H9 (cell line): ENCODE measurements around the gene TCEAL4. TPM values are rescaled to one million over a fixed set of nuclear protein-coding genes. Genes with fewer than 3 reads are reported as not detected.

ENCODE experiments used
- DNase-seq: peaks from one replicate; pipeline ENCODE4 v3.0.0-alpha.2; 2017
- H2AFZ ChIP-seq: one replicate; pipeline ENCODE4 v1.6.1; 2013; ENCODE audit warnings: mild to moderate bottlenecking, low read length, control low read depth, moderate library complexity
- H2AK5ac ChIP-seq: 2 replicates; pipeline ENCODE4 v1.6.1; 2013; ENCODE audit warnings: low read length, control low read depth, mixed read lengths; ENCODE audit not compliant: insufficient read length
- H2BK120ac ChIP-seq: one replicate; pipeline ENCODE4 v1.6.1; 2013; ENCODE audit warnings: low read depth, mild to moderate bottlenecking, low read length, control low read depth, inconsistent platforms; ENCODE audit not compliant: poor library complexity, severe bottlenecking
- H2BK12ac ChIP-seq: 2 replicates; pipeline ENCODE4 v1.6.1; 2013; ENCODE audit warnings: low read length, control low read depth, mixed read lengths, low read depth; ENCODE audit not compliant: insufficient read length
- H2BK15ac ChIP-seq: 2 replicates; pipeline ENCODE4 v1.6.1; 2013; ENCODE audit warnings: low read depth, low read length, control low read depth
- H2BK20ac ChIP-seq: one replicate; pipeline ENCODE4 v1.6.1; 2013; ENCODE audit warnings: low read depth, mild to moderate bottlenecking, low read length, control low read depth, inconsistent platforms; ENCODE audit not compliant: poor library complexity, severe bottlenecking
- H2BK5ac ChIP-seq: 2 replicates; pipeline ENCODE4 v1.6.1; 2013; ENCODE audit warnings: low read length, control low read depth, mixed read lengths; ENCODE audit not compliant: insufficient read length
- H3K14ac ChIP-seq: 2 replicates; pipeline ENCODE4 v1.6.1; 2013; ENCODE audit warnings: low read length, control low read depth; ENCODE audit not compliant: insufficient read depth
- H3K18ac ChIP-seq: 2 replicates; pipeline ENCODE4 v1.6.1; 2013; ENCODE audit warnings: low read depth, mild to moderate bottlenecking, mixed read lengths, low read length, control low read depth; ENCODE audit not compliant: insufficient read length
- H3K23ac ChIP-seq: 2 replicates; pipeline ENCODE4 v1.6.1; 2013; ENCODE audit warnings: low read length, control low read depth, mixed read lengths, low read depth; ENCODE audit not compliant: insufficient read length
- H3K23me2 ChIP-seq: 2 replicates; pipeline ENCODE4 v1.6.1; 2013; ENCODE audit warnings: low read depth, mild to moderate bottlenecking, mixed read lengths, low read length, control low read depth; ENCODE audit not compliant: insufficient read length, poor library complexity, severe bottlenecking
- H3K27ac ChIP-seq: 2 replicates; pipeline ENCODE4 v1.5.1; 2013; ENCODE audit warnings: low read length, control low read depth, mixed read lengths, low read depth; ENCODE audit not compliant: insufficient read length
- H3K27me3 ChIP-seq: 2 replicates; pipeline ENCODE4 v1.6.1; 2013; ENCODE audit warnings: low read length, control low read depth, inconsistent platforms; ENCODE audit not compliant: insufficient read depth
- H3K4ac ChIP-seq: 2 replicates; pipeline ENCODE4 v1.6.1; 2013; ENCODE audit warnings: low read depth, mild to moderate bottlenecking, control low read depth, inconsistent platforms, low read length, moderate library complexity
- H3K4me1 ChIP-seq: 2 replicates; pipeline ENCODE4 v1.6.1; 2013; ENCODE audit warnings: low read length, control low read depth, inconsistent platforms; ENCODE audit not compliant: insufficient read depth
- H3K4me2 ChIP-seq: 2 replicates; pipeline ENCODE4 v1.6.1; 2013; ENCODE audit warnings: low read length, control low read depth, mixed read lengths; ENCODE audit not compliant: insufficient read length, insufficient read depth
- H3K56ac ChIP-seq: 2 replicates; pipeline ENCODE4 v1.6.1; 2013; ENCODE audit warnings: low read depth, mild to moderate bottlenecking, mixed read lengths, low read length, control low read depth; ENCODE audit not compliant: insufficient read length
- H3K79me1 ChIP-seq: 2 replicates; pipeline ENCODE4 v1.6.1; 2013; ENCODE audit warnings: low read depth, mild to moderate bottlenecking, moderate library complexity, low read length, control low read depth, inconsistent platforms; ENCODE audit not compliant: insufficient read depth, poor library complexity, severe bottlenecking
- H3K79me2 ChIP-seq: 2 replicates; pipeline ENCODE4 v1.6.1; 2013; ENCODE audit warnings: low read length, control low read depth, inconsistent platforms; ENCODE audit not compliant: insufficient read depth
- H3K9ac ChIP-seq: 2 replicates; pipeline ENCODE4 v1.6.1; 2013; ENCODE audit warnings: low read length, control low read depth, mixed read lengths; ENCODE audit not compliant: insufficient read length; ENCODE audit errors: extremely low read depth
- H3K9me3 ChIP-seq: one replicate; pipeline ENCODE4 v1.6.1; 2013; ENCODE audit warnings: low read depth, low read length, inconsistent platforms; ENCODE audit not compliant: control insufficient read depth
- H3T11ph ChIP-seq: one replicate; pipeline ENCODE4 v1.6.1; 2013; ENCODE audit warnings: mild to moderate bottlenecking, low read length, control low read depth, inconsistent platforms
- H4K20me1 ChIP-seq: one replicate; pipeline ENCODE4 v1.6.1; 2013; ENCODE audit not compliant: control insufficient read depth, insufficient read length, insufficient read depth
- H4K5ac ChIP-seq: 2 replicates; pipeline ENCODE4 v1.6.1; 2013; ENCODE audit warnings: low read depth, mild to moderate bottlenecking, mixed read lengths, low read length, control low read depth; ENCODE audit not compliant: insufficient read length
- H4K8ac ChIP-seq: replicated peaks from 2 replicates; pipeline ENCODE4 v1.6.1; 2013; ENCODE audit warnings: low read length, control low read depth, mixed read lengths, low read depth; ENCODE audit not compliant: insufficient read length
- H4K91ac ChIP-seq: 2 replicates; pipeline ENCODE4 v1.6.1; 2013; ENCODE audit warnings: low read depth, mild to moderate bottlenecking, moderate library complexity, mixed read lengths, low read length, control low read depth; ENCODE audit not compliant: insufficient read length
- H3K27ac Mint-ChIP-seq, 3 experiments: 2 replicates in 2 of 3; 3 replicates in 1 of 3; pipeline ENCODE4 v1.8.0; 2020 to 2021; ENCODE audit warnings: mixed read lengths in 3 of 3, mild to moderate bottlenecking in 1 of 3, moderate library complexity in 1 of 3
- H3K27me3 Mint-ChIP-seq: 2 replicates; pipeline ENCODE4 v1.8.0; 2021; ENCODE audit warnings: low read depth, mild to moderate bottlenecking, moderate library complexity, mixed read lengths
- H3K36me3 Mint-ChIP-seq, 3 experiments: 2 replicates in 2 of 3; 3 replicates in 1 of 3; pipeline ENCODE4 v1.8.0; 2020 to 2021; ENCODE audit warnings: low read depth in 3 of 3, mixed read lengths in 3 of 3; ENCODE audit not compliant: insufficient read depth in 1 of 3
- H3K4me1 Mint-ChIP-seq, 2 experiments: 2 replicates each; pipeline ENCODE4 v1.8.0; 2020; ENCODE audit warnings: mixed read lengths in 2 of 2
- H3K4me3 Mint-ChIP-seq, 2 experiments: 2 replicates in 1 of 2; 3 replicates in 1 of 2; pipeline ENCODE4 v1.8.0; 2020 to 2021; ENCODE audit warnings: mild to moderate bottlenecking in 2 of 2, mixed read lengths in 2 of 2, moderate library complexity in 1 of 2
- H3K9me3 Mint-ChIP-seq, 2 experiments: 2 replicates in 1 of 2; 3 replicates in 1 of 2; pipeline ENCODE4 v1.8.0; 2020; ENCODE audit warnings: mild to moderate bottlenecking in 2 of 2, mixed read lengths in 2 of 2, moderate library complexity in 1 of 2
- WGBS: extraction: QIAGEN DNeasy Blood & Tissue Kit; methylation state at CpG from one replicate; pipeline ENCODE4 v1.1.7; 2013; ENCODE audit warnings: missing lambda C conversion rate, low lambda C conversion rate, mixed read lengths; ENCODE audit not compliant: insufficient read length; ENCODE audit errors: extremely low coverage; 5-methylcytosine and 5-hydroxymethylcytosine counted together
- total RNA-seq: library from RNA; stranded (reverse); gene quantifications from 2 replicates; pipeline ENCODE4 v1.2.1, GENCODE V29; 2021
- TF ChIP-seq, protein P1 (sequence below): fragments of 200-600 bp; sonication (generic); conservative IDR thresholded peaks from 3 replicates; pipeline ENCODE4 v1.8.0; 2021; ENCODE audit warnings: antibody characterized with exemption, mild to moderate bottlenecking

TCEAL4 gene
- total RNA-seq, 1 experiment from 2014 or later: 49.9 TPM

DNA sequence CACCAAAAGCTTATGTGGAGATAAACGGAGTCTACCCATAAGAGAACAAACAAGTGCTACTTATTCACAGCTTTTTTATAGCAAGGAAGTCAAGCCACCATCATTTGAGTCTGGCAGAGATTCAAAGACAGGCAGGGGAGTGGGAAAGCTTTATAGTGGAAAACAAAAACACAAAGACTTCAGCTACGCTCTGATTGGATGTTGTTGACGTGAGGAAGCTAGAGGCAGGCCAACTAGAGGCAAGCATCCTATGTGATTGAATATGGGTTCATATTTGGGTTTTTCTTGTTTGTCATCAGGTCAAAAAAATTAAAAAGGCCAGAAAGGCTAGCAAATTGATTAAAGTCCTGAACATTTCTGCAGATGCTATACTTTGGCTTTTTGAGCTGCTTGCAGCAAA lies 719 bp upstream of the TCEAL4 start:
- Histone ChIP-seq H3K27ac (no peak overlapping the region), H3K9ac (no peak overlapping the region), H2AK5ac (no peak overlapping the region), H2BK12ac (no peak overlapping the region), H4K8ac (no peak overlapping the region), H3K56ac (no peak overlapping the region), H3K23me2 (no peaks in the 10 kb centered on the region), H4K20me1 (no peaks in the 10 kb centered on the region), H3T11ph (no peak overlapping the region), H3K79me1 (no peaks in the 10 kb centered on the region), H3K4ac (no peak overlapping the region), H3K18ac (no peak overlapping the region), H2BK20ac (no peak overlapping the region), H4K5ac (no peak overlapping the region), H3K4me2 (no peak overlapping the region), H3K14ac (no peak overlapping the region), H2BK15ac (no peak overlapping the region), H2BK5ac (no peak overlapping the region), H2BK120ac (no peak overlapping the region), H3K79me2 (no peaks in the 10 kb centered on the region), H3K27me3 (no peaks in the 10 kb centered on the region), H2AFZ (peak overlapping the region; percentile 92), H3K9me3 (no peaks in the 10 kb centered on the region), H3K4me1 (no peaks in the 10 kb centered on the region), H4K91ac (no peak overlapping the region), H3K23ac (no peak overlapping the region)
- Mint-ChIP-seq H3K27ac (no peak overlapping the region), H3K9me3 (peaks cover 8 to 49% of the 10 kb centered on the region in 2 experiments; a peak in 4 of 5 replicates), H3K4me3 (peak overlapping the region; percentile 89 to 93; a peak in 4 of 5 replicates), H3K27me3 (peaks cover 9% of the 10 kb centered on the region), H3K36me3 (peaks cover 0 to 19% (median 11%) of the 10 kb centered on the region in 3 experiments; a peak in 5 of 7 replicates), H3K4me1 (peaks cover 0 to 9% of the 10 kb centered on the region in 2 experiments; a peak in 2 of 4 replicates)
- TF ChIP-seq, protein P1, sequence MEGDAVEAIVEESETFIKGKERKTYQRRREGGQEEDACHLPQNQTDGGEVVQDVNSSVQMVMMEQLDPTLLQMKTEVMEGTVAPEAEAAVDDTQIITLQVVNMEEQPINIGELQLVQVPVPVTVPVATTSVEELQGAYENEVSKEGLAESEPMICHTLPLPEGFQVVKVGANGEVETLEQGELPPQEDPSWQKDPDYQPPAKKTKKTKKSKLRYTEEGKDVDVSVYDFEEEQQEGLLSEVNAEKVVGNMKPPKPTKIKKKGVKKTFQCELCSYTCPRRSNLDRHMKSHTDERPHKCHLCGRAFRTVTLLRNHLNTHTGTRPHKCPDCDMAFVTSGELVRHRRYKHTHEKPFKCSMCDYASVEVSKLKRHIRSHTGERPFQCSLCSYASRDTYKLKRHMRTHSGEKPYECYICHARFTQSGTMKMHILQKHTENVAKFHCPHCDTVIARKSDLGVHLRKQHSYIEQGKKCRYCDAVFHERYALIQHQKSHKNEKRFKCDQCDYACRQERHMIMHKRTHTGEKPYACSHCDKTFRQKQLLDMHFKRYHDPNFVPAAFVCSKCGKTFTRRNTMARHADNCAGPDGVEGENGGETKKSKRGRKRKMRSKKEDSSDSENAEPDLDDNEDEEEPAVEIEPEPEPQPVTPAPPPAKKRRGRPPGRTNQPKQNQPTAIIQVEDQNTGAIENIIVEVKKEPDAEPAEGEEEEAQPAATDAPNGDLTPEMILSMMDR: no peak
- no CpG with 5 or more reads among the region's 3 CpGs for WGBS
- DNase-seq: no peak
